Prostate gland (tissue), 2 donors: ENCODE measurements around the gene TCP11L2. TPM values are rescaled to one million over a fixed set of nuclear protein-coding genes. Genes with fewer than 3 reads are reported as not detected.

Experiments
- DNase-seq: peaks from one replicate; pipeline ENCODE4 v3.0.0-alpha.2; 2019; ENCODE audit warnings: low spot score
- H3K27ac ChIP-seq, 2 donors: fragments of 200-600 bp; sonication (generic); 2 replicates each; pipeline ENCODE4 v1.5.1; 2017 to 2019
- H3K27me3 ChIP-seq: fragments of 200-600 bp; sonication (generic); replicated peaks from 2 replicates; pipeline ENCODE4 v1.5.1; 2019; ENCODE audit not compliant: insufficient read depth
- H3K36me3 ChIP-seq, 2 donors: fragments of 200-600 bp; sonication (generic); 1 replicate in 1 of 2; 2 replicates in 1 of 2; pipeline versions ENCODE4 v1.5.1 to v1.8.1; 2017 to 2019
- H3K4me1 ChIP-seq: fragments of 200-600 bp; sonication (generic); replicated peaks from 2 replicates; pipeline ENCODE4 v1.5.1; 2019
- H3K4me3 ChIP-seq, 2 donors: fragments of 200-600 bp; sonication (generic); 2 replicates each; pipeline ENCODE4 v1.5.1; 2017 to 2019
- H3K9me3 ChIP-seq: fragments of 200-600 bp; sonication (generic); 2 replicates; pipeline ENCODE4 v1.5.1; 2017
- CTCF ChIP-seq, 4 experiments: fragments of 200-600 bp in 2 of 4; fragments of 450-650 bp in 2 of 4; sonication (generic) in 2 of 4; IDR thresholded peaks; 1 replicate in 3 of 4; 2 replicates in 1 of 4; pipeline ENCODE4 v1.5.1; 2016 to 2019; ENCODE audit warnings: antibody characterized with exemption in 4 of 4, mild to moderate bottlenecking in 2 of 4, moderate library complexity in 2 of 4
- POLR2A ChIP-seq: fragments of 450-650 bp; IDR thresholded peaks from one replicate; pipeline ENCODE4 v1.6.1; 2016; ENCODE audit warnings: antibody characterized with exemption, mild to moderate bottlenecking
- POLR2AphosphoS5 ChIP-seq: sonication (generic); formaldehyde crosslinking; IDR thresholded peaks from one replicate; pipeline ENCODE4 v1.6.1; 2017; ENCODE audit warnings: antibody characterized with exemption
- WGBS: methylation state at CpG from one replicate; pipeline ENCODE4 v1.1.5; 2018; 5-methylcytosine and 5-hydroxymethylcytosine counted together
- intact Hi-C: fragments of 100-400 bp; cut with DNase I; formaldehyde crosslinking; loops from one replicate; pipeline ENCODE4 v1.14.2; 2022
- total RNA-seq, 2 donors: library from RNA; depleted of rRNA; stranded (reverse); fragments of >200 nt; gene quantifications; one replicate each; pipeline ENCODE4 v1.1.0, GENCODE V29; 2016

Gene TCP11L2
- total RNA-seq, 2 donors from 2014 or later, result 20.0 to 30.6 TPM

- Histone ChIP-seq H3K9me3 (no peaks in the 10 kb centered on the region), H3K4me3 (no peak overlapping the region), H3K27ac (no peak overlapping the region), H3K27me3 (no peaks in the 10 kb centered on the region), H3K36me3 (peaks cover 0 to 24% of the 10 kb centered on the region in 2 donors), H3K4me1 (no peaks in the 10 kb centered on the region)
- no peak for DNase-seq
- intact Hi-C loops, result no loop called here
- TF ChIP-seq POLR2A, result no peak
- no peak for TF ChIP-seq CTCF (IDR thresholded peaks at IDR 0.05)
- no peak for TF ChIP-seq POLR2AphosphoS5
- 92% methylated on average over 6 of the region's 6 CpGs for WGBS
Observed at GRCh38 chr12:106317406-106318082, 15.0 kb downstream of the TCP11L2 start.

GRCh38 chr12:106321139-106321850 lies 18.8 kb downstream of the TCP11L2 start:
- H3K27me3 ChIP-seq, result no peaks in the 10 kb centered on the region
- TF ChIP-seq POLR2A (no peak), POLR2AphosphoS5 (no peak), CTCF (IDR thresholded peaks at IDR 0.05) (no peak)
- H3K36me3 ChIP-seq, result peaks cover 0 to 24% of the 10 kb centered on the region in 2 donors
- DNase-seq, result no peak
- intact Hi-C loops, result no loop called here
- no peaks in the 10 kb centered on the region for H3K9me3 ChIP-seq
- H3K4me1 ChIP-seq, result no peaks in the 10 kb centered on the region
- H3K4me3 ChIP-seq, result no peak overlapping the region
- 80% methylated on average over 7 of the region's 7 CpGs for WGBS
- no peak overlapping the region for H3K27ac ChIP-seq

GRCh38 chr12:106323537-106323936 lies 21.0 kb downstream of the TCP11L2 start:
- Histone ChIP-seq H3K4me3 (no peak overlapping the region), H3K9me3 (no peaks in the 10 kb centered on the region), H3K4me1 (no peaks in the 10 kb centered on the region), H3K27me3 (no peaks in the 10 kb centered on the region), H3K27ac (no peak overlapping the region), H3K36me3 (peaks cover 0 to 18% of the 10 kb centered on the region in 2 donors)
- intact Hi-C loops, result no loop called here
- DNase-seq, result no peak
- TF ChIP-seq POLR2A (no peak), POLR2AphosphoS5 (no peak), CTCF (IDR thresholded peaks at IDR 0.05) (no peak)
- WGBS, result 97% methylated on average over 2 of the region's 2 CpGs

DNA sequence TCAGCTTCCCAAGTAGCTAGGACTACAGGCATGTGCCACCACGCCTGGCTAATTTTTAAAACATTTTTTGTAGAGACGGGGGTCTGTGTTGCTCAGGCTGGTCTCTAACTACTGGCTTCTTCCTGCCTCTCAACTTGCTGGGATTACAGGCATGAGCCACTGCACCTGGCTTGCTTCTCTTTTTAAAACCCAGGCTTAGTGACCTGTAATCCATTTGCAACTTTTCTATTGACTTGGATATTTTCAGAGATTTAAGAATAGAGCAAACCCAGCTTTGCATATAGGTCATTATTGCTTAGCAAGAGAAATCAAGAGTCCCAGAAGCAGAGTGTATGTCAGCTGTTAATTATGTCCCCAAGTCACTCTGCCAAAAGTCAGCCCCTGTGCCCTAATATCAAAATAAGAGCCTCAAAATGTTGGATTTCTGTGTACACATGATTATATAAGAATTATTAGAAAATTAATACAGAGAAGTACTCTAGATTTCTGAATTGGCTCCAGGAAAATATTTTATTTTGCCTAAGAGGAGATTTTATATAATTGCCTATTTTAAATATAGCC lies 24.9 kb downstream of the TCP11L2 start:
- 92% methylated on average over 2 of the region's 2 CpGs for WGBS
- no peak for DNase-seq
- intact Hi-C loops, result no loop called here
- no peak overlapping the region for H3K27ac ChIP-seq
- no peak for TF ChIP-seq POLR2AphosphoS5
- TF ChIP-seq POLR2A, result no peak
- TF ChIP-seq CTCF (IDR thresholded peaks at IDR 0.05), result no peak
- H3K9me3 ChIP-seq, result no peaks in the 10 kb centered on the region
- no peaks in the 10 kb centered on the region for H3K36me3 ChIP-seq
- H3K4me3 ChIP-seq, result no peak overlapping the region
- H3K27me3 ChIP-seq, result no peaks in the 10 kb centered on the region
- no peaks in the 10 kb centered on the region for H3K4me1 ChIP-seq

GRCh38 chr12:106328735-106329134 lies 26.2 kb downstream of the TCP11L2 start:
- Histone ChIP-seq H3K9me3 (no peaks in the 10 kb centered on the region), H3K27me3 (no peaks in the 10 kb centered on the region), H3K4me3 (no peak overlapping the region), H3K4me1 (no peaks in the 10 kb centered on the region), H3K27ac (no peak overlapping the region), H3K36me3 (no peaks in the 10 kb centered on the region)
- TF ChIP-seq POLR2AphosphoS5, result no peak
- no peak for TF ChIP-seq POLR2A
- no peak for TF ChIP-seq CTCF (IDR thresholded peaks at IDR 0.05)
- 85% methylated on average over 7 of the region's 7 CpGs for WGBS
- intact Hi-C loops, result no loop called here
- no peak for DNase-seq
